Spleen (tissue), 11 donors: Measurements from ENCODE around the gene RPGRIP1. TPM values are rescaled to one million over a fixed set of nuclear protein-coding genes. Genes with fewer than 3 reads are reported as not detected.
A peak's percentile ranks its signal among the peaks of the same experiment; 100 is the strongest.
"Not testable (repeated sequence)": the region's sequence is repeated elsewhere in the genome, so short reads cannot be mapped to it uniquely, and the experiment has no call there.

Source experiments
- DNase-seq: peaks from one replicate; pipeline ENCODE4 v3.0.0-alpha.2; 2020
- H3K27ac ChIP-seq, 8 donors: fragments of 200-600 bp; sonication (generic) in 7 of 8; 1 replicate in 4 of 8; 2 replicates in 4 of 8; pipeline versions ENCODE4 v1.5.0 to v1.8.0; 2016 to 2021; ENCODE audit warnings: inconsistent platforms in 4 of 8, mild to moderate bottlenecking in 4 of 8, moderate library complexity in 1 of 8
- H3K27me3 ChIP-seq, 7 donors: fragments of 200-600 bp; sonication (generic) in 6 of 7; replicated peaks in 1 of 7; 1 replicate in 4 of 7; 2 replicates in 3 of 7; pipeline versions ENCODE4 v1.5.0 to v1.8.0; 2016 to 2021; ENCODE audit warnings: inconsistent platforms in 3 of 7, mild to moderate bottlenecking in 1 of 7
- H3K36me3 ChIP-seq, 6 donors: fragments of 200-600 bp; sonication (generic) in 5 of 6; 1 replicate in 4 of 6; 2 replicates in 2 of 6; pipeline versions ENCODE4 v1.5.0 to v1.8.0; 2016 to 2021; ENCODE audit warnings: inconsistent platforms in 2 of 6
- H3K4me1 ChIP-seq, 6 donors: fragments of 200-600 bp; sonication (generic) in 5 of 6; 1 replicate in 3 of 6; 2 replicates in 3 of 6; pipeline versions ENCODE4 v1.5.0 to v1.8.0; 2016 to 2021; ENCODE audit warnings: inconsistent platforms in 3 of 6
- H3K4me3 ChIP-seq, 8 donors: fragments of 200-600 bp; sonication (generic) in 7 of 8; 1 replicate in 4 of 8; 2 replicates in 4 of 8; pipeline versions ENCODE4 v1.5.0 to v1.8.0; 2016 to 2021; ENCODE audit warnings: inconsistent platforms in 4 of 8, mild to moderate bottlenecking in 4 of 8, moderate library complexity in 2 of 8
- H3K9me3 ChIP-seq, 8 donors: fragments of 200-600 bp; sonication (generic) in 7 of 8; 1 replicate in 4 of 8; 2 replicates in 4 of 8; pipeline versions ENCODE4 v1.5.0 to v1.8.0; 2016 to 2021; ENCODE audit warnings: inconsistent platforms in 4 of 8
- POLR2A ChIP-seq, 3 donors: fragments of 450-650 bp; IDR thresholded peaks; one replicate each; pipeline ENCODE4 v1.5.1; 2017; ENCODE audit warnings: antibody characterized with exemption in 3 of 3, mild to moderate bottlenecking in 1 of 3
- POLR2AphosphoS5 ChIP-seq, 3 donors: sonication (generic); formaldehyde crosslinking; IDR thresholded peaks; one replicate each; pipeline ENCODE4 v1.5.1; 2017; ENCODE audit warnings: antibody characterized with exemption in 3 of 3
- WGBS, 5 donors: extraction: QIAGEN DNeasy Blood & Tissue Kit in 3 of 5; methylation state at CpG; one replicate each; pipeline versions ENCODE4 v1.1.5 to v1.1.7; 2013 to 2018; 5-methylcytosine and 5-hydroxymethylcytosine counted together
- intact Hi-C: fragments of 100-400 bp; cut with DNase I; formaldehyde crosslinking; loops from one replicate; pipeline ENCODE4 v1.15.0; 2023; ENCODE audit warnings: low total_unique reads
- polyA plus RNA-seq, 3 donors: library from polyadenylated mRNA; stranded (reverse); fragments of 200-250 nt; gene quantifications; one replicate each; pipeline ENCODE4 v1.2.1, GENCODE V29; 2013
- total RNA-seq, 7 donors: library from RNA; depleted of rRNA in 3 of 7; stranded (reverse); fragments of >200 nt in 3 of 7; fragmentation: NEBNext Ultra II Directional in 4 of 7; extraction: Animal tissue kit (Norgen Biotek cat#: 25700) in 4 of 7; gene quantifications; one replicate each; pipeline versions ENCODE4 v1.1.0 to v1.2.1, GENCODE V29; 2016 to 2021
- TF ChIP-seq, protein P1 (sequence below), 11 experiments: fragments of 200-600 bp in 7 of 11; fragments of 450-650 bp in 4 of 11; sonication (generic) in 4 of 11; IDR thresholded peaks in 8 of 11; conservative IDR thresholded peaks in 3 of 11; 1 replicate in 7 of 11; 2 replicates in 4 of 11; pipeline versions ENCODE4 v1.4.0 to v1.8.0; 2016 to 2021; ENCODE audit warnings: antibody characterized with exemption in 11 of 11, inconsistent platforms in 4 of 11, mild to moderate bottlenecking in 1 of 11
- donor health status: healthy with polysubstance abuse.
- donor health status: DM: no; HTN: no; CAD: no; lungs with moderate emphysema.
- donor health status: DM: no; HTN: no; CAD: no.
- donor health status: Bipolar disorder and iron deficiency.
- donor health status: healthy.
- donor health status: DM: no; HTN: no; CAD: no.
- donor health status: DM: yes; HTN: yes; CAD: no.

Gene RPGRIP1
- total and polyA plus RNA-seq, 10 donors, result 0.33 to 4.0 (median 0.84) TPM

DNA sequence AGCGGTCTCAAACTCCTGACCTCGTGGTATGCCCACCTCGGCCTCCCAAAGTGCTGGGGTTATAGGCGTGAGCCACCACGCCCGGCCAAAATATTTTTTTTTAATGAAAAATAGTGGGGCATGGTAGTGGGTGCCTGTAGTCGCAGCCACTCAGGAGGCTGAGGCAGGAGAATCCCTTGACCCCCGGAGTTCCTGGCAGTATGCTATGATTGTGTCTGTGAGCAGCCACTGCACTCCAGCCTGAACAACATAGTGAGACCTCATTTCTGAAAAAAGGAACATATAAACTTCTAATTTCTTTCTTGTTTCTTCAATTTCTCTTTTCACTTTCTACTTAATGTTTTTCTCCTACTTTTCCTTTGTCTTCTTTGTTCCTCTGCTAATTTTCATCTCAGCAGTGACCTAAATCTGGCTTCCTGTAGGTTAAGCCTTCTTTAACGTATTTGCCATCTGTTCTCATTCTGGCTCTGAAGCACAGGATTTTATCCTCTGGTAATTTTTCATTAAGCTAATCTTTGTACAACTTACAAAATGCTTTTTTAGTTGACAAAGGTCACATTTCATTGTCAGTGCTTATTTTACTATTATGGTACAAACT, 4.5 kb upstream of the RPGRIP1 start:
- 83 to 93% (median 84%) methylated on average over 9 of the region's 9 CpGs for WGBS, 5 donors
- intact Hi-C loops, result no loop called here
- no peak overlapping the region for H3K27ac ChIP-seq

DNA sequence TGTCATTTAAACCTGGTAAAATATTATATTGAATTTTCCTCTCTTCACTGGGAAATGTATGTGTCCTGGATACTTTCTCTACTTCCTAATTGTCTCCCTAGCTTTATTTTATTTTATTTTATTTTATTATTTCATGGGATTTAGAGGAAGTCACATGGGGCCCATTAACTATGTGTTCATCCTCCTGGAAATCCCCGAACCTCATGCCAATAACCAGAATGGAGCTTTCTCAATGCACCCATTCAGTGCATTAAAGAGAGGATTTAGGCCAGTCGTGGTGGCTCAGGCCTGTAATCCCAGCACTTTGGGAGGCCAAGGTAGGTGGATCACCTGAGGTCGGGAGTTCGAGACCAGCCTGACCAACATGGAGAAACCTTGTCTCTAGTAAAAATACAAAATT, 1.3 kb upstream of the RPGRIP1 start:
- intact Hi-C loops, result no loop called here
- no peaks in the 10 kb centered on the region for H3K27me3 ChIP-seq
- H3K4me1 ChIP-seq, result peaks cover 0 to 8% (median 0%) of the 10 kb centered on the region in 6 donors
- no peak for DNase-seq
- TF ChIP-seq, protein P1, sequence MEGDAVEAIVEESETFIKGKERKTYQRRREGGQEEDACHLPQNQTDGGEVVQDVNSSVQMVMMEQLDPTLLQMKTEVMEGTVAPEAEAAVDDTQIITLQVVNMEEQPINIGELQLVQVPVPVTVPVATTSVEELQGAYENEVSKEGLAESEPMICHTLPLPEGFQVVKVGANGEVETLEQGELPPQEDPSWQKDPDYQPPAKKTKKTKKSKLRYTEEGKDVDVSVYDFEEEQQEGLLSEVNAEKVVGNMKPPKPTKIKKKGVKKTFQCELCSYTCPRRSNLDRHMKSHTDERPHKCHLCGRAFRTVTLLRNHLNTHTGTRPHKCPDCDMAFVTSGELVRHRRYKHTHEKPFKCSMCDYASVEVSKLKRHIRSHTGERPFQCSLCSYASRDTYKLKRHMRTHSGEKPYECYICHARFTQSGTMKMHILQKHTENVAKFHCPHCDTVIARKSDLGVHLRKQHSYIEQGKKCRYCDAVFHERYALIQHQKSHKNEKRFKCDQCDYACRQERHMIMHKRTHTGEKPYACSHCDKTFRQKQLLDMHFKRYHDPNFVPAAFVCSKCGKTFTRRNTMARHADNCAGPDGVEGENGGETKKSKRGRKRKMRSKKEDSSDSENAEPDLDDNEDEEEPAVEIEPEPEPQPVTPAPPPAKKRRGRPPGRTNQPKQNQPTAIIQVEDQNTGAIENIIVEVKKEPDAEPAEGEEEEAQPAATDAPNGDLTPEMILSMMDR (IDR thresholded peaks at IDR 0.05 in 8 of 11, conservative IDR thresholded peaks at IDR 0.05 in 3 of 11), result no peak
- TF ChIP-seq POLR2AphosphoS5 (IDR thresholded peaks at IDR 0.05), result no peak
- no peak for TF ChIP-seq POLR2A (IDR thresholded peaks at IDR 0.05)
- H3K36me3 ChIP-seq, result no peaks in the 10 kb centered on the region
- 72 to 85% (median 75%) methylated on average over 4 of the region's 4 CpGs for WGBS, 5 donors
- H3K4me3 ChIP-seq, result no peak overlapping the region
- H3K9me3 ChIP-seq, result no peaks in the 10 kb centered on the region
- H3K27ac ChIP-seq, result peak overlapping the region in 2 of 8 donors; percentile 3 to 47

More for the DNA sequence above, 4.5 kb upstream of the RPGRIP1 start:
- H3K9me3 ChIP-seq, result no peaks in the 10 kb centered on the region
- TF ChIP-seq POLR2AphosphoS5 (IDR thresholded peaks at IDR 0.05) (no peak), POLR2A (IDR thresholded peaks at IDR 0.05) (no peak)
- TF ChIP-seq, protein P1 (IDR thresholded peaks at IDR 0.05 in 8 of 11, conservative IDR thresholded peaks at IDR 0.05 in 3 of 11), result no peak
- H3K4me3 ChIP-seq, result no peak overlapping the region
- no peaks in the 10 kb centered on the region for H3K27me3 ChIP-seq
- H3K4me1 ChIP-seq, result peaks cover 0 to 14% (median 3%) of the 10 kb centered on the region in 6 donors
- no peak for DNase-seq
- no peaks in the 10 kb centered on the region for H3K36me3 ChIP-seq

DNA sequence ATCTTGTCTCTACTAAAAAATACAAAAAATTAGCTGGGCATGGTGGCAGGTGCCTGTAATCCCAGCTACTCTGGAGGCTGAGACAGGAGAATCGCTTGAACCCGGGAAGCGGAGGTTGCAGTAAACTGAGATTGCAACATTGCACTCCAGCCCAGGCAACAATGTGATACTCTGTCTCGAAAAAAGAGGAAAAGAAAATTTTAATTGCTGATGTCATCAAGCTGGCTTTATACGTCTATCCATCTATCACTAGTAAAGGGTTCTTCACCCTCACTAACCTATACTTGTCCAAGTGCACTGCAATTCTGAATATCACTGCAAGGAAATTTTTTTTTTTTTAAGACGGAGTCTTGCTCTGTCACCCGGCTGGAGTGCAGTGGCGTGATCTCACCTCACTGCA, 2.0 kb downstream of the RPGRIP1 start:
- H3K4me3 ChIP-seq, H3K4me1 ChIP-seq, H3K27me3 ChIP-seq, DNase-seq, H3K9me3 ChIP-seq, H3K36me3 ChIP-seq, intact Hi-C loops, H3K27ac ChIP-seq: not testable (repeated sequence)
- 72 to 83% (median 75%) methylated on average over 8 of the region's 8 CpGs for WGBS, 5 donors

DNA sequence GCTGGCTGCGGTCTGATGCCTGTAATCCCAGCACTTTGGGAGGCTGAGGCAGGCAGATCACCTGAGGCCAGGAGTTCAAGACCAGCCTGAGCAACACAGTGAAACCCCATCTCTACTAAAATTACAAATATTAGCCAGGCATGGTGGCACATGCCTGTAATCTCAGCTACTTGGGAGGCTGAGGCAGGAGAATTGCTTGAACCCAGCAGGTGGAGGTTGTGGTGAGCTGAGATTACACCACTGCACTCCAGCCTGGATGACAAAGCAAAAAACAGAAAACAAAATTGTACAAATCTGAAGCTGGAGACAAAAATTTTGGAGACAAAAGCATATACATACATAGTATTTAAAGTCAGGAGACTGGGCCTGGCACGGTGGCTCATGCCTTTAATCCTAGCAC, 6.6 kb downstream of the RPGRIP1 start:
- DNase-seq, H3K4me3 ChIP-seq, H3K27me3 ChIP-seq, H3K36me3 ChIP-seq, H3K27ac ChIP-seq, H3K4me1 ChIP-seq, intact Hi-C loops, H3K9me3 ChIP-seq: not testable (repeated sequence)
- 90 to 95% (median 94%) methylated on average over 2 of the region's 2 CpGs for WGBS, 5 donors

DNA sequence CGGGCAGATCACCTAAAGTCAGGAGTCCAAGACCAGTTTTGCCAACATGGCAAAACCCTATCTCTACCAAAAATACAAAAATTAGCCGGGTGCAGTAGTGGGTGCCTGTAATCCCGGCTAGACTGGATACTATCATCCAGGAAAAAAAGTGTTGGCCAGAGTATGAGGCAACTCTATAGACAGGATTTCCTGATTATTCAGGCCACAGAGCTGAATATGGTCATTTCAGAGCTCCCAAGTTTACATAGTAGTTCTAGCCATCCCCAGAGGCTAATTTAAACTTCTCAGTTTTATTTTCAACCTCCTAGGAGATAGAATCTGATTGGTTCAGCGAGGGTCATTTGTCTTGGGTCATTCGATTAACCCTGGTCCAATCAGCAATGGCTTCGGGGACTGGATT, 7.3 kb downstream of the RPGRIP1 start:
- Histone ChIP-seq H3K4me1 (no peaks in the 10 kb centered on the region), H3K27ac (no peak overlapping the region), H3K27me3 (no peaks in the 10 kb centered on the region), H3K4me3 (no peak overlapping the region), H3K36me3 (no peaks in the 10 kb centered on the region), H3K9me3 (no peaks in the 10 kb centered on the region)
- intact Hi-C loops, result no loop called here
- WGBS, 5 donors, result 87 to 92% (median 92%) methylated on average over 6 of the region's 6 CpGs
- TF ChIP-seq, protein P1 (IDR thresholded peaks at IDR 0.05 in 8 of 11, conservative IDR thresholded peaks at IDR 0.05 in 3 of 11), result no peak
- no peak for TF ChIP-seq POLR2AphosphoS5 (IDR thresholded peaks at IDR 0.05)
- no peak for TF ChIP-seq POLR2A (IDR thresholded peaks at IDR 0.05)
- no peak for DNase-seq

DNA sequence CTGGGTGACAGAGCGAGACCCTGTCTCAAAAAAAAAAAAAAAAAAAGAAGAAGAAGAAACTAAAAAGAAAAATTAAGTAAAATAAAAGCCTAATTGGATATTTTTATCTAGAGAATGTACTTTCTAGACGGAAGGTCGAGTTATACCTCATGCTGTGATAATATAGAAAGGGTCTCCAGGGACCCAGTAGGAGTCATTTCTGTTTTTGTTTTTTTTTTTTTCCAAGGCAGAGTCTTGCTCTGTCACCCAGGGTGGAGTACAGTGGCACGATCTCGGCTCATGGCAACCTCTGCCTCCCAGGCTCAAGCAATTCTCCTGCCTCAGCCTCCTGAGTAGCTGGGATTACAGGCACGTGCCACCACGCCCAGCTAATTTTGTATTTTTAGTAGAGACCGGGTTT, 14.1 kb downstream of the RPGRIP1 start:
- intact Hi-C loops, H3K27me3 ChIP-seq, H3K36me3 ChIP-seq, H3K4me3 ChIP-seq, H3K9me3 ChIP-seq, H3K27ac ChIP-seq, DNase-seq, H3K4me1 ChIP-seq: not testable (repeated sequence)
- WGBS, 5 donors, result 81 to 91% (median 85%) methylated on average over 8 of the region's 8 CpGs
